HG03460 (cell line): ENCODE measurements around the gene SRPK2.
"Not testable (repeated sequence)": the region's sequence is repeated elsewhere in the genome, so short reads cannot be mapped to it uniquely, and the experiment has no call there.

ENCODE experiments used
- ATAC-seq: cut with Tn5 transposase; IDR thresholded peaks from one replicate; pipeline ENCODE4 v1.9.1; 2021; ENCODE audit not compliant: unreplicated experiment

SRPK2 gene

GRCh38 chr7:105268056-105268455 lies 120.7 kb downstream of the SRPK2 start:
- ATAC-seq, result no peak

- ATAC-seq, result no peak
Observed at GRCh38 chr7:105267244-105267643, 121.5 kb downstream of the SRPK2 start.

- no peak for ATAC-seq
Observed at GRCh38 chr7:105264707-105265106, 124.0 kb downstream of the SRPK2 start.

DNA sequence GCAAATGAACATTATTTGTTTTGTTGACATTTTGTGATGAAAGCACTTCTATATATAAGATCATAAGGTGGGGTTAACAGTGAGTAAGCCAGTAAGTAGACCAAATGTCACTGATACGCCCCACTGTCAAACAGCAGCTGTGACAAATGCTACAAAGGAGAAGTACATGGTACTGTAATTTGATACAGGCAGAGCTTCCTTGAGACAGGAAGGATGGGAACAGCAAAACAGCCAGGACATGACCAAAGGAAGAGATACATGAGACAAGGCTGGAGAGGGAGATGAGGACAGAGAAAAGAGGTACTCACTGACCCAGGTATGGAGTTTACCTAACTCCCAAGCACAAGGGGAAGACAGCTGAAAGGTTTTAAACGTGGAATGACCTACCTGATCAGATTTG lies 127.0 kb downstream of the SRPK2 start:
- no peak for ATAC-seq

DNA sequence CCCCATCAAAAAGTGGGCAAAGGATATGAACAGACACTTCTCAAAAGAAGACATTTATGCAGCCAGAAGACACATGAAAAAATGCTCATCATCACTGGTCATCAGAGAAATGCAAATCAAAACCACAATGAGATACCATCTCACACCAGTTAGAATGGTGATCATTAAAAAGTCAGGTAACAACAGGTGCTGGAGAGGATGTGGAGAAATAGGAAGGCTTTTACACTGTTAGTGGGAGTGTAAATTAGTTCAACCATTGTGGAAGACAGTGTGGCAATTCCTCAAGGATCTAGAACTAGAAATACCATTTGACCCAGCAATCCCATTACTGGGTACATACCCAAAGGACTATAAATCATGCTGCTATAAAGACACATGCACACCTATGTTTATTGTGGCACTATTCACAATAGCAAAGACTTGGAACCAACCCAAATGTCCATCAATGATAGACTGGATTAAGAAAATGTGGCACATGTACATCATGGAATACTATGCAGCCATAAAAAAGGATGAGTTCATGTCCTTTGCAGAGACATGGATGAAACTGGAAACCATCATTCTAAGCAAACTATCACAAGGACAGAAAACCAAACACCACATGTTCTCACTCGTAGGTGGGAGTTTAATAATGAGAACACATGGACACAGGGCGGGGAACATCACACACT lies 128.4 kb downstream of the SRPK2 start:
- ATAC-seq, result not testable (repeated sequence)

DNA sequence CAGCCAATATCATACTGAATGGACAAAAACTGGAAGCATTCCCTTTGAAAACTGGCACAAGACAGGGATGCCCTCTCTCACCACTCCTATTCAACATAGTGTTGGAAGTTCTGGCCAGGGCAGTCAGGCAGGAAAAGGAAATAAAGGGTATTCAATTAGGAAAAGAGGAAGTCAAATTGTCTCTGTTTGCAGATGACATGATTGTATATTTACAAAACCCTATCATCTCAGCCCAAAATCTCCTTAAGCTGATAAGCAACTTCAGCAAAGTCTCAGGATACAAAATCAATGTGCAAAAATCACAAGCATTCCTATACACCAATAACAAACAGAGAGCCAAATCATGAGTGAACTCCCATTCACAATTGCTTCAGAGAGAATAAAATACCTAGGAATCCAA lies 129.8 kb downstream of the SRPK2 start:
- not testable (repeated sequence) for ATAC-seq

- no peak for ATAC-seq
Observed at GRCh38 chr7:105257338-105257737, 131.4 kb downstream of the SRPK2 start.

GRCh38 chr7:105256761-105257231 lies 131.9 kb downstream of the SRPK2 start:
- ATAC-seq, result no peak

DNA sequence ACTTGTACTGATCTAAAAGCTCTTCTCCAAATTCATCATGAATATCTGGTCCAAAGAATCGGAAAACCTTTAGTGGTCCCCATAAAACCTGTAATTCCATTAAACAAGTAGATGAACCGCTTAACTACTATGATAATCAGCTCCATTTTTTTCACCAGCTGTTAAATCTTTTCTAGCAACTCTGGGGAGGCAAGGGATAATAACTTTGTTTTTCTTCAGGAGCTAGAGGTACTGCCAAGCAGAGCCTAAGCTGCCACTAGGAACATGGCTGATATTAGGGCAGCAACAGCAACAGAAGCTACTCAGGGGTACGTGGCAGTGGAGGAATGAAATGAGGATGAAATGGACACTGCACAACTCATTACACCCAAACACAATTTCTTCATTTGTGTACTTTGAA lies 138.0 kb downstream of the SRPK2 start:
- ATAC-seq, result no peak

GRCh38 chr7:105250239-105250638 lies 138.5 kb downstream of the SRPK2 start:
- no peak for ATAC-seq

DNA sequence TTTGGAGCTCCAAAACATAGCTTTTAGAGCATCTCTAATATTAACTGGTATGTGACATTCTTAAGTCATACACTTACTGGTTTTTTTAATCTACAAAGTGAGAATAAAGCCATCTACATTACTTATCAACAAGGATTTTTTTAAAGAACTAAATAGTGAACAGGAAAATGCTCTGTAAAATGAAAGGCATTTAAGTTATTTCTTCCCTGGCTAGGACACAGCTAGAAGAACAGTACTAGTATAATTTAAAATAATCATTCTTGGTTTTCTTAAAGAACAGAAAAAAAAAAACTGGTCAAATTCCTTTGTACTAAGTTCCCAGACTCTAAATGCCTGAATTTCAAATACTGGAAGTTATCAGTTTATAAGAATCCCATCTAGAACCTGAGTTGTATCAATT lies 139.5 kb downstream of the SRPK2 start:
- no peak for ATAC-seq

GRCh38 chr7:105246679-105247078 lies 142.0 kb downstream of the SRPK2 start:
- ATAC-seq, result no peak

- ATAC-seq, result no peak
Observed at GRCh38 chr7:105246256-105246655, 142.5 kb downstream of the SRPK2 start.

- ATAC-seq, result peak; percentile 66
Observed at GRCh38 chr7:105245398-105246114, 143.2 kb downstream of the SRPK2 start.

- ATAC-seq, result no peak
Observed at GRCh38 chr7:105244594-105244993, 144.1 kb downstream of the SRPK2 start.

DNA sequence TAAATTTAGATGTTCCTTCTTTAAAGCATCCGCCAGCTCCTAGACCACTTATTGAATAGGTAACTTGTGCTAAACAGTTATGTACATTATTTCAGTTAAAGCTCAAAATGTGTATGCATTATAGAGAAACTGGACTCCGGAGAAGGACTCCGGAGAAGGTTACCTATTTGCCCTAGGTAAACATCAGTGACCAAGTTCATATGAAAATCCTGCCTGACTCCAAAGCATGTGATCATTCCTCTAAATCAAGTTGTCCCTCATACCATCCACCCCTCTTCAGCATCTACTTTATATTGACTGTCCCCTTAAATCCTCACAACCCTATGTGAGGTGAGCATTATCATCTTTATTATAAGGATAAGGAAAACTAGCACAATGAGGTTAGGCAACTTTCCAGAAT lies 147.5 kb downstream of the SRPK2 start:
- no peak for ATAC-seq

DNA sequence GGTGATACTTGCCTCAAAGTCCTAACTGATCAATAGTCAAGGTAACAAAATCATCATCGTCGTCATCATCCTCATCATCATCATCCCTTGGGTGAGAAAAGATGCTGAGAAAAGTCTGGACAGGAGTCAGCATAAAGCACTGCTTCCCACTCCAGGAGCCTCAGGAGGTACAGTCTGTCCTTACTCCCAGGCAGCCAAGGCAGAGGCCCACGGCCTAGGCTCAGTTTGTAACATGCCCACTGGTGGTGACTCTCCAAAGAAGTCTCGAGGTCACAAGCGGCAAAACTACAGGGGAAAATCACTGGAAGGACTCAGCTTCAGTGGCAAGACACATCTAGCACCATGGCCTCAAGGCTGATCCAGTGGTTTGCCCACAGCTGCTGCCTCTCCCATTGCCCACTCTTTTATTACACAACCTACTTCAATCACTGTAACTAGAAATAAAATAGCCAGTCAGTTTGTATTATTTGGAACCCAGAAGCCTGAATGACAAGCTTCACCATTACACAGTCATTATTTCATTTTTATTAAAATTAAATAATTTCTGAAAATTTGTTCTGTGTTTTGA lies 150.4 kb downstream of the SRPK2 start:
- no peak for ATAC-seq

DNA sequence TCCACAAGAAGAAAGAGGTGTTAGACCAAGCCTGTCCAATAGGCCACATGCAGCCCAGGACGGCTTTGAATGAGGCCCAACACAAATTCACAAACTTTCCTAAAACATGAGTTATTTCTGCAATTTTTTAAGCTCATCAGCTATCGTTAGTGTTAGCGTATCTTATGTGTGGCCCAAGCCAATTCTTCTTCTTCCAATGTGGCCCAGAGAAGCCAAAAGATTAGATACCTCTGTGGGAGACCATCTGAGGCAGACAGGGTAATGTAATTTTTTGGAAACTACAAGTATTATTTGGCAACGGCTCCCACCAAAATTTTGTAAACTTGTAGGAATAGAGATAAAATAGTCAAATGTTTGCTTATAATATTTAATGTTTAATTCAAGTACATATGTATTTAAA lies 153.8 kb downstream of the SRPK2 start:
- no peak for ATAC-seq

DNA sequence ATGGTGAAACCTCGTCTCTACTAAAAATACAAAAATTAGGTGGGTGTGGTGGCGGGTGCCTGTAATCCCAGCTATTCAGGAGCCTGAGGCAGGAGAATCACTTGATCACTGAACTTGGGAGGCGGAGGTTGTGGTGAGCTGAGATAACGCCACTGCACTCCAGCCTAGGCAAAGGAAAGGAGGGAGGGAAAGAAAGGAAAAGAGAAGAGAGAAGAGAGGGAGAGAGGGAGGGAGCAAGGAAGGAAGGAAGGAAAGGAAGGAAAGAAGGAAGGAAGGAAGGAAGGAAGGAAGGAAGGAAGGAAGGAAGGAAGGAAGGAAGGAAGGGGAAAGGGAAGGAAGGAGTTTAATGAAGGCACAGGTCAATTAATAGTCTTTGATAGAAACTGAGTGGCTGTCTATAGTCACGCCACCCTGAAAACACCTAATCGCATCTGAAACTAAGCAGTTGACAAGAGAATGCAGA lies 155.9 kb downstream of the SRPK2 start:
- ATAC-seq, result not testable (repeated sequence)

DNA sequence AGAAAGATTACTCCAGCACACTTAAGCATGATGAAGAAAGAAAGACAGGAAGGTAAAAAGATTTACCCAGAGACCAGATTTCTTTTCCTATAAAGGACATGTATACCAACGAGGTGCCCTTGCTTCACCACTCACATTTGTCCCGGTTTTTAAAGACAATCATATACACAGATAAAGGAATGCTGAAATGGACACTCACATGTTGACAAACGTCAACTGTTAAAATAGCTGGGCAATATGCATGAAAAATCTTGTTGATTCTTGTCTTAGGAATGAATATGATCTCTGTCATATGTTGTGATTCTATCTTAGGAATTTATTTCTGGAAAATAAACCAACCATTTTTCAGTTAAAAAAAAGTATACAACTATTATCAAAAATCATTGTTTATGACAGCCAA lies 158.2 kb downstream of the SRPK2 start:
- ATAC-seq, result no peak

GRCh38 chr7:105229641-105230040 lies 159.1 kb downstream of the SRPK2 start:
- ATAC-seq, result no peak

- no peak for ATAC-seq
Observed at GRCh38 chr7:105228555-105228954, 160.2 kb downstream of the SRPK2 start.
